Sigmoid colon (tissue), 7 donors: ENCODE results near the gene EFHD1. TPM values are rescaled to one million over a fixed set of nuclear protein-coding genes. Genes with fewer than 3 reads are reported as not detected.

Source experiments
- DNase-seq: peaks from one replicate; pipeline ENCODE4 v3.0.0-alpha.2; 2019
- H3K27ac ChIP-seq, 4 donors: fragments of 200-600 bp; sonication (generic); one replicate each; pipeline ENCODE4 v1.5.1; 2016 to 2019; ENCODE audit warnings: mild to moderate bottlenecking in 1 of 4
- H3K27me3 ChIP-seq, 3 donors: fragments of 200-600 bp; sonication (generic); one replicate each; pipeline ENCODE4 v1.5.1; 2019; ENCODE audit warnings: mild to moderate bottlenecking in 1 of 3
- H3K36me3 ChIP-seq, 4 donors: fragments of 200-600 bp; sonication (generic); one replicate each; pipeline ENCODE4 v1.5.1; 2016 to 2019
- H3K4me1 ChIP-seq, 4 donors: fragments of 200-600 bp; sonication (generic); one replicate each; pipeline ENCODE4 v1.5.1; 2017 to 2019
- H3K4me3 ChIP-seq, 4 donors: fragments of 200-600 bp; sonication (generic); one replicate each; pipeline ENCODE4 v1.5.1; 2017 to 2019; ENCODE audit warnings: mild to moderate bottlenecking in 2 of 4, moderate library complexity in 1 of 4
- H3K9me3 ChIP-seq, 4 donors: fragments of 200-600 bp in 3 of 4; sonication (generic) in 3 of 4; one replicate each; pipeline versions ENCODE4 v1.5.1 to v1.6.1; 2013 to 2019
- CTCF ChIP-seq, 4 experiments: fragments of 450-650 bp in 3 of 4; fragments of 200-600 bp in 1 of 4; IDR thresholded peaks; one replicate each; pipeline ENCODE4 v1.5.1; 2016 to 2019; ENCODE audit warnings: antibody characterized with exemption in 4 of 4, mild to moderate bottlenecking in 3 of 4, moderate library complexity in 2 of 4
- EP300 ChIP-seq, 4 donors: sonication (generic); formaldehyde crosslinking; IDR thresholded peaks; one replicate each; pipeline ENCODE4 v1.6.1; 2017; ENCODE audit warnings: antibody characterized with exemption in 4 of 4
- POLR2A ChIP-seq, 2 donors: fragments of 450-650 bp; IDR thresholded peaks; one replicate each; pipeline ENCODE4 v1.6.1; 2016; ENCODE audit warnings: antibody characterized with exemption in 2 of 2, mild to moderate bottlenecking in 2 of 2, moderate library complexity in 2 of 2
- POLR2AphosphoS5 ChIP-seq, 4 donors: sonication (generic); formaldehyde crosslinking; IDR thresholded peaks; one replicate each; pipeline ENCODE4 v1.6.1; 2017; ENCODE audit warnings: antibody characterized with exemption in 4 of 4
- WGBS, 2 donors: extraction: QIAGEN DNeasy Blood & Tissue Kit; methylation state at CpG; one replicate each; pipeline ENCODE4 v1.1.7; 2013; 5-methylcytosine and 5-hydroxymethylcytosine counted together
- intact Hi-C: fragments of 100-400 bp; cut with DNase I; formaldehyde crosslinking; loops from one replicate; pipeline ENCODE4 v1.15.1; 2023
- polyA plus RNA-seq, 3 donors: library from polyadenylated mRNA; stranded (reverse); fragments of 200-250 nt; gene quantifications; one replicate each; pipeline ENCODE4 v1.2.3, GENCODE V29; 2013
- total RNA-seq, 4 donors: library from RNA; depleted of rRNA; stranded (reverse); fragments of >200 nt; gene quantifications; one replicate each; pipeline ENCODE4 v1.1.0, GENCODE V29; 2016
- donor health status: healthy with polysubstance abuse.
- donor health status: Bipolar disorder and iron deficiency.
- donor health status: healthy.

Gene EFHD1
- total and polyA plus RNA-seq, 7 donors: 0.92 to 8.7 (median 4.2) TPM

- no peak overlapping the region for H3K27ac ChIP-seq
- DNase-seq: no peak
- H3K9me3 ChIP-seq: no peaks in the 10 kb centered on the region
- peaks cover 0 to 27% (median 25%) of the 10 kb centered on the region in 4 donors for H3K4me1 ChIP-seq
- no peaks in the 10 kb centered on the region for H3K36me3 ChIP-seq
- peaks cover 15 to 43% (median 28%) of the 10 kb centered on the region in 3 donors for H3K27me3 ChIP-seq
- no peak overlapping the region for H3K4me3 ChIP-seq
- TF ChIP-seq POLR2A (IDR thresholded peaks at IDR 0.05) (no peak), POLR2AphosphoS5 (IDR thresholded peaks at IDR 0.05) (no peak), EP300 (IDR thresholded peaks at IDR 0.05) (no peak), CTCF (IDR thresholded peaks at IDR 0.05) (no peak)
- 78 to 83% methylated on average over 16 of the region's 16 CpGs for WGBS, 2 donors
- intact Hi-C loops: no loop called here
Measured at GRCh38 chr2:232636788-232637420, 3.5 kb downstream of the EFHD1 start.

- Histone ChIP-seq H3K36me3 (no peaks in the 10 kb centered on the region), H3K4me1 (peaks cover 0 to 18% (median 15%) of the 10 kb centered on the region in 4 donors), H3K27ac (no peak overlapping the region), H3K4me3 (no peak overlapping the region), H3K9me3 (no peaks in the 10 kb centered on the region), H3K27me3 (peaks cover 8 to 32% (median 17%) of the 10 kb centered on the region in 3 donors)
- intact Hi-C loops: no loop called here
- 71 to 83% methylated on average over 11 of the region's 11 CpGs for WGBS, 2 donors
- TF ChIP-seq POLR2A (IDR thresholded peaks at IDR 0.05) (no peak), CTCF (IDR thresholded peaks at IDR 0.05) (no peak), EP300 (IDR thresholded peaks at IDR 0.05) (no peak), POLR2AphosphoS5 (IDR thresholded peaks at IDR 0.05) (no peak)
- DNase-seq: no peak
Measured at GRCh38 chr2:232637866-232638583, 4.6 kb downstream of the EFHD1 start.

- WGBS, 2 donors: 94% methylated on average over 11 of the region's 11 CpGs
- no peaks in the 10 kb centered on the region for H3K9me3 ChIP-seq
- TF ChIP-seq POLR2A (IDR thresholded peaks at IDR 0.05): no peak
- no peak for TF ChIP-seq POLR2AphosphoS5 (IDR thresholded peaks at IDR 0.05)
- TF ChIP-seq CTCF (IDR thresholded peaks at IDR 0.05): no peak
- DNase-seq: no peak
- H3K27me3 ChIP-seq: no peaks in the 10 kb centered on the region
- no peaks in the 10 kb centered on the region for H3K4me1 ChIP-seq
- H3K4me3 ChIP-seq: no peak overlapping the region
- intact Hi-C loops: no loop called here
- no peak overlapping the region for H3K27ac ChIP-seq
- no peaks in the 10 kb centered on the region for H3K36me3 ChIP-seq
Measured at GRCh38 chr2:232641153-232641848, 7.9 kb downstream of the EFHD1 start.

GRCh38 chr2:232643147-232643425, 9.7 kb downstream of the EFHD1 start:
- Histone ChIP-seq H3K27ac (no peak overlapping the region), H3K36me3 (no peaks in the 10 kb centered on the region), H3K9me3 (no peaks in the 10 kb centered on the region), H3K27me3 (no peaks in the 10 kb centered on the region), H3K4me3 (no peak overlapping the region), H3K4me1 (no peaks in the 10 kb centered on the region)
- no peak for DNase-seq
- intact Hi-C loops: no loop called here
- no peak for TF ChIP-seq POLR2AphosphoS5 (IDR thresholded peaks at IDR 0.05)
- WGBS, 2 donors: 72 to 75% methylated on average over 3 of the region's 3 CpGs

GRCh38 chr2:232643813-232644347, 10.5 kb downstream of the EFHD1 start:
- Histone ChIP-seq H3K36me3 (no peaks in the 10 kb centered on the region), H3K4me3 (no peak overlapping the region), H3K9me3 (no peaks in the 10 kb centered on the region), H3K27me3 (no peaks in the 10 kb centered on the region), H3K4me1 (no peaks in the 10 kb centered on the region), H3K27ac (no peak overlapping the region)
- intact Hi-C loops: no loop called here
- no peak for TF ChIP-seq CTCF (IDR thresholded peaks at IDR 0.05)
- no peak for TF ChIP-seq POLR2AphosphoS5 (IDR thresholded peaks at IDR 0.05)
- TF ChIP-seq POLR2A (IDR thresholded peaks at IDR 0.05): no peak
- no peak for TF ChIP-seq EP300 (IDR thresholded peaks at IDR 0.05)
- 72 to 77% methylated on average over 8 of the region's 8 CpGs for WGBS, 2 donors
- DNase-seq: no peak
